HG03103 (cell line): ENCODE measurements around the gene EPDR1.
"Not testable (repeated sequence)": the region's sequence is repeated elsewhere in the genome, so short reads cannot be mapped to it uniquely, and the experiment has no call there.

ENCODE experiments used
- ATAC-seq: cut with Tn5 transposase; IDR thresholded peaks from one replicate; pipeline ENCODE4 v1.9.1; 2021; ENCODE audit warnings: low read depth; ENCODE audit not compliant: unreplicated experiment

Gene EPDR1

DNA sequence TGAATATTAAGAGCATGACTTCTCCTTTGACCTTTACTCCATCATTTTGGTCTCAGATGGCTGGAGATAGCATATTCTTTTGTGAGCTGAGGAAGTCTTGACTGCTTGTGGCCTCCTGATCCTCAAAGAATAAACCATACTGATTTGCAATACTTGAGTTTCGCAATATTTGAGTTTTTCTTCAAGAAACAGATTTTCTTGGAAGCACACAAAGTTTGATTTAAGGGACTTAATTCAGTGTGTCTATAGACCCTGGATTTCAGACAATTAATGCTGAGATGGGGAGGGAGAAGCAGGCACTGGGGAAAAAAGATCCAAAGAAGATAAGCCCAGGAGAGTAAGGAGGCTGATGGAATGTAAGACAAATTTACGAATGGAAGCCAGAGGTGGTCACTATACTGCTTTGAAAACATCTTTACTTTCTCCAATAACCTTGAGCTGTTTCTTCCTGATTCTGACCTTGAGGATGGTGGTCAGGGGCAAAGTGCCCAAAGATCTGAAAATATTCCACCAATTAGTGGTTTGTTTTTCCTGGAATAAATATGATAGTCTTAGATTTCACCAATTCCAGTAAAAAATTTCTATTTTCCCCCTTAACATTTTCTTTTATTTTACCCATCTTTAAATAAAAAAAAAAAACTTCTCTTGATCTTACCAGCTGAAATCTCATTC, 7.5 kb downstream of the EPDR1 start:
- ATAC-seq = no peak

DNA sequence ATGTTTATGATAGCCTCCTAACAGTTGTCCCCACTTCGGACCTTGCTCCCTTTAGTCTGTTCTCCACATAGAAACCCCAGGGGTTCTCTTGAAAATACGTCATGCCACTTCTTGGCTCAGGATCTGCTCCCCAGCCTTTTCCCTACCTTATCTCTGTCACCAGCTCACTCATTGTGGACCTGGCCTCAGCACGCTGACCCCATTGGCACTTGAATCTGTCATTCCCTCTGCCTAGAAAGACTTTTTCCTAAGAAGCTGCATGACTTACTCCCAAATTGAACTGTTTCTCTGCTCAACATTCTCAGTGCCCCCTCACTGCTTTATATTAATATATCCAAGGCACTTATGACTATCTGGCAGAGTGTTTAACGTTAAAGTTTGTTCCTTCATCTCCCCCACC, 8.4 kb downstream of the EPDR1 start:
- no peak for ATAC-seq

DNA sequence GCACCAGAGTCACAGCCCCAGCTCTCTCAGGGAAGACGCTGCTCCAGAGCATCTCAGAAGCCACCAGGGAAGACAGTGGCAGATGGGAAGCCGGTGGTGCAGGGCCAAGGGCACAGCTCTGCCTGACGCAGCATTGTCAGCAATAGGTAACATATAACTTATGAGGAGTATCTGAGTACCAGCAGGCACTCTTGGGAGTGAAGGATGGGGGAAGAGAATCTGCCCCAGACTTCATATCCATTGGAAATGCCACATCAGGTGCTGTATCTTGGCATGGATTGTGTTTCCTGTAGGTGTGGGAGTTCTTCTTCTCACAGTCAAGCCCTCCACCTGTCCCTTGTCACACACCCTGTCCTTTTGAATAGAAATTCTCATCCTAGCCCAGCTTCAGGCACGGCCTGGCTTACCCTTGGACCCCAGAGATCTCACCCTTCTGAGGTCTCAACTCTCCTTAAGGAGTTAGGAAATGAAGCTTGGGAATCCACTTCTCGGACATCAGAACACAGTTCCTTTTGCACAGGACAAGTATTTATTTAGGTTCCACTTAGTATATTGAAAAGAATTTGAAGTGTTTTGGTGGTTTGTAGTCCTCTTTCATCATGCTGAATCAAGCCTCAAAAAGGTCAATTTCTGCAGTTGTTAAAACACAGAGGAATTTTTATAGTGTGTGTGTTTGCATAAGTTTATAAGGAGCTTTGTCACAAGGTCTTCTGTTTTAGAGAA, 9.9 kb downstream of the EPDR1 start:
- ATAC-seq = no peak

DNA sequence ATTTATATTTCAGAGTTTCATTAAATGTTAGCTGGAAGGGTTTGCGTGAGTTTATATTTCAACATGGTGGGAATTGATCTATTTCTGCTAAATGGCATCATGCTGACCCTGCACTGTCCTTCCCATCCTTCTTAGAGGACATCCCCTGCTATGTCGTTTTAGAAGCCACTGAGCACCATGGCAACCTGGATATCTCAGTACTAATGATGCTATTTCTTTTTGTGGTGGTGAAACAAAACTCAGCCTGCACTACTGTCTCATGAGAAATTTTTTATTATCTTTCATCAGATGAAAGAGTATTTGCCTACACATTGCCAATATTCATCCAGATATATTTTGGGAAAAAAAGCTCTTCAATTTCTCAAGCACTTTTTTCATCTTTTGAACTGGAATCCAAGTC, 12.1 kb downstream of the EPDR1 start:
- ATAC-seq = no peak

DNA sequence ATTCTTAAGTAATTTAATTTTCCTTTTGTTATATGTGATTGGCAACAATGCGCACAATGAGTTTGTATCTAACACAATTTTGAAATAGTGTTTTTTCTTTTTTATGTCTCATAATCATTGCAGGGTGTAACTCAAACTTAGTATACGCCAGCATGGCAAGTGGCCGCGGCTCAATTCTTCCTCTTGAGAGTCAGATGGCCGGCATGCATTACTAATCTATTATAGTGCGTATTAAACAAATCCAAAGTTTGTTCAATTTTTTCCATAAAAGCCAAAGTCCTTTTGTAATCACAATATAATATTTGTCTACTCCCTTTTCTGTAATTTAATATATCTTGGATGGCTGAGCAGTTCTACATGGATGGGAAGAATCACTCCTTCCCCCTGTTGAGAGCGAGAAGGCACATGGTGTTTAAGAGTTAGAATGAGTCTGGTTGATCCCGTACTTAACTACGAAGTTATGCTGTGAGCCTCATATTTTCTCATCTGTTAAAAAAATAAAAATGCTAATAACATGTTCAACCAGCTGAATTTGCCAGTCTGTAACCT, 12.7 kb downstream of the EPDR1 start:
- no peak for ATAC-seq

DNA sequence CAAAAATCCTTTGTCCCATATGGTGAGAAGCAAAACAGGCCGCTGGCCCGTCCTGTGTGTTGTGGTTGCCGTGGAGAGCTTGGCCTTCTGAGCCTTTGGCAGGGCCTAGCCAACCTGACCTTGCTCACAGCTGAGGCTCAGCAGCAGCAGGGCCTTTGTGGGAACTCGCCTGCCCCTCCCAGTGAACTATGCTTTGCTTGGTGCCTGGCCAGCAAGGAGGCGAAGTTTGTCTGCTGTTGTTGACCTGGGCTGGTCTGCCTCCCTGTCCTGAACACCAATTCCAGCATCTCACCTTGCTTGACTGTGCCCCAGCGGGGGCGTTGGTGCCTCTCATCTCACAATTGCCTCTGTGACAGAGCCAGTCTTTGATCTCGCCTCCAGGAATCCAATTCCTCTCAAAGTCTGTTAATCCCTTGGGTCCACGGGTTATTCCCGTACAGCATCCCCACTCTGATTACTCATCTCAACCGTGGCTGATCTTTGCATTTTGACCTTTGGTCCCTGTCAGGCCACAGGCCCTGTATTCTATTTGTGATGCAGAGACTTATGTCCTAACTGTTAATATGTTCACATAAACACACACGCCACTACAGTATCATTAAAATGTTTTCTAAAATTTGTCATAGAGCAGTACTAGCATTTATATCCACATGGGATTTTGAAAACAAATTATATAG, 22.6 kb downstream of the EPDR1 start:
- no peak for ATAC-seq

DNA sequence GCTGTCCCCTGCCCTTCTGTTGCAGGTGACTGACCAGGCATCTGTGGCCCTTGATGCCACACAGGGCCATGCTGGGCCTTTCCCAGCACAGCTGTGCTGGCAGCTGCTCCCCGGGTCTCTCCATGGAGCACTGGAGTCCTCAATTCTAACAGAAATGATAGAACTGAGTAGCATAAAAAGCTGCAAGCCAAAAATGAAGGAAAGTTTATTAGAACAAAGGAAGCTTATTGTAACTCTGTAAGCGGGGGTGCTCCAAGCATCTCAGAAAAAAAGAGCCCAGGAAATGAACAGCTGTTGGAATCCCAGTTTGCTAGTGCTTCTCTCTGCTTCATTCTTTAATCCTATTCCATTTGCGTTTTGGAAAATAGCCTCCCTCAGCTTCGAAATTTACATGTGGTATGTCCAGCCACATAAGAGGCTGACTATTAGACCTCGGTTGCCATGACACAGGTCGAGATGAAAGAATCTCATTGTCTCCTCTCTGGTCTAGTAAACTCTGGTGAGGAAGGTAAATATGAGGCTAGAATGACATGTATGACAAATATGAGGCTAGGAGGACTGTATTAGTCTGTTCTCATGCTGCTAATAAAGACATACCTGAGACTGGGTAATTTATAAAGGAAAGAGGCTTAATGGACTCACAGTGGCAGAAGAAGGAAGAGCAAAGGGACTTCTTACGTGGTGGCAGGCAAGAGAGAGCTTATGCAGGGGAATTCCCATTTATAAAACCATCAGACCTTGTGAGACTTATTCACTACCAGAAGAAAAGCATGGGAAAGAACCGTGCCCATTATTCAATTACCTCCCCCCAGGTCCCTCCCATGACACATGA, 23.7 kb downstream of the EPDR1 start:
- ATAC-seq = no peak

DNA sequence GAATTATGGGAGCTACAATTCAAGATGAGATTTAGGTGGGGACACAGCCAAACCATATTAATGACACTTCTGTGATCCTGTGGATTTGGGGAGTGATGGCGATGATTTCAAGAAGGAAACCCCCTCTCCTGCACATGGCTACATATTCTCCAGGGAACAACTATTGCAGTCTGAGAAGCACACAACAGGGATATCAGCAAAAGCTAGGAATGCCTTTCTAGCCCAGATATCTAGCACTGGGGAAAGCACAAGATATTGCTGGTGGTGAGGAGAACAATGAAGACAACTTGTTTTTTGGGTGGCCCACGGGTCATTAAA, 24.3 kb downstream of the EPDR1 start:
- no peak for ATAC-seq

DNA sequence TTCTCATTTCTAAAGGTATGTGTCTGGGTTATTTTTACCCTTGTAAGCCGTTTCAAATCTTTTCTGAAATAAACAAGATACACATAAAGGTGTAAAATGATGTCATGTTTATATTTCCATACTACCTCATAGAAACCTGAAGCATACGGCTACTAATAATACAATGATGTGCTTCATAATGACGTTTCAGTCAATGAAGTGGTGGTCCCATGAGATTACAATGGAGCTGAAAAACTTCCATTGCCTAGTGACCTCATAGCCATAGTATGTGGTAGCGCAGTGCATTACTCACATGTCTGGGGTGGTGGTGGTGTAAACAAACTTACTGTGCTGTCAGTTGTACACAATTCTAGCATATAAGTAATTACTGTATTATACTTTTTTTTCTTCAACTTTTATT, 24.9 kb downstream of the EPDR1 start:
- ATAC-seq = no peak

DNA sequence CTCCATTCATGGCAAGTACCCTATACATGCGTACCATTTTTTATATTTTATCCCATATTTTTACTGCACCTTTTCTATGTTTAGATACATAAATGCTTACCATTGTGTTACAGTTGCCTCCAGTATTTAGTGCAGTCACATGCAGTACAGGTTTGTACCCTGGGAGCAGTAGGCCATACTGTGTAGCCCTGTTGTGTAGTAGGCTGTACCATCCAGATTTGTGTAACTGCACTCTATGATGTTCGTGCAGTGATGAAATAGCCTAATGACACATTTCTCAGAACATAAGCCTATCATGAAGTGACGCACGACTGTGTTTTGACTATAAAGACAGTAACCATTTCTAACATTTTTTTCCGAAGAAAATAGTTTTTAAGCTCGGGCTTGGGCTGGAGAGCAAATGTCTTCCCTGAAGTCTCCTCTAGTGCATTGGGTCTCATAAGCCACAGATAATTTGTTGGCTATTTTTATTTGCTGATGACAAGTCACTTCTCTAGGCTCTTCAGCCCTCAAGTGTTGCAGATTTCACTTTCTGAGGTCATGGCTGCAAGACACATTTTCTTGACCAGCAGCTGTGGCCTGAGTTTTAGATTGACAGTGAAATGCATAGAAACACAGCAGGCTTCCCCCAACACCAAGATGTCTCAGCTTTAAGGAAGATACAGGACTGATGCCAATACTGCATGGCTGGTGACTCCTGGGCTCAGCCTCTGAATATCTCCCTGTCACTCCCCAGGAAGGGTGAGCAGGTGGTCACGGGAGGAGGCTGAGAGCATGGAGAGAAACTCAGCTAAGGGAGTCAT, 26.9 kb downstream of the EPDR1 start:
- ATAC-seq = no peak

DNA sequence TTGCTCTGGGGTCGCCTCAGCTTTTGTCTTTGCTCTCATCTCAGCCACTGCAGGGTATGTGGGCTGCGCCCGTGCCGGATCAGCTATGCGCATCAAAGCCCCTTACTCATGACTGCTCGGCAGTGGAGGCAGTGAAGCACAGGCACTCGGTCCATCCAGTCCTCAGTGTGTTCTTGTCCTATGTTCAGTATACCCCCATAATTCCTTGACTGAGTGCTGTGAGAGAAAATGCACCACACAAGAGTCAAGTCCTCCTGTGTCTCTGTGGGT, 27.4 kb downstream of the EPDR1 start:
- no peak for ATAC-seq

DNA sequence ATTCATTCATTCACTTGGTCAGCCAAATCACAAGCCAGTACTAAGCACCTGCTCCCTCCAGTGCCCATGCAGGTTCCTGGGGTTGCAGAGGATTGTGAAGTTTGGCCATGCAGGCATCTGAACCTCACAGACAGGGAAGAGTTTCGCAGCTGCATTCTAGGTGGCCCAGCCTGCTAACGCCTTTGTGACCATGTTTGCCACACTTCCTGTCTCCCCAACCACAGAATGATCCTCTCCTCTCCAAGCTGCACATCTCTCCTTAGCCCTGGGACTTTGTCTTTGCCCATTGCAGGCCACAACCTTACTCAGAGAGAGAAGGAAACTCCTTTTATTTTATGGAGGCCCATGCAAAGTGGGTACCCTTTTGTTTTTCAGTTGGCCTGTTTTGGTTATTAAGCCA, 31.8 kb downstream of the EPDR1 start:
- no peak for ATAC-seq

DNA sequence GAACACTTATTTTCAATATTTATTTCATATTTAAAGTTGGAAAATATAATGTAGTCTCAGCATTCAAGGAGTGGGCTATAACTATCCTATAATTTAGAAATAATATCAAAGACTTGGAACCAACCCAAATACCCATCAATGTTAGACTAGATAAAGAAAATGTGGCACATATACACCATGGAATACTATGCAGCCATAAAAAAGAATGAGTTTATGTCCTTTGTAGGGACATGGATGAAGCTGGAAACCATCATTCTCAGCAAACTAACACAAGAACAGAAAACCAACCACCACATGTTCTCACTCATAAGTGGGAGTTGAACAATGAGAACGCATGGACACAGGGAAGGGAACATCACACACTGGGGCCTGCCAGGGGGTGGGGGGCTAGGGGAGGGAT, 33.8 kb downstream of the EPDR1 start:
- ATAC-seq = not testable (repeated sequence)

DNA sequence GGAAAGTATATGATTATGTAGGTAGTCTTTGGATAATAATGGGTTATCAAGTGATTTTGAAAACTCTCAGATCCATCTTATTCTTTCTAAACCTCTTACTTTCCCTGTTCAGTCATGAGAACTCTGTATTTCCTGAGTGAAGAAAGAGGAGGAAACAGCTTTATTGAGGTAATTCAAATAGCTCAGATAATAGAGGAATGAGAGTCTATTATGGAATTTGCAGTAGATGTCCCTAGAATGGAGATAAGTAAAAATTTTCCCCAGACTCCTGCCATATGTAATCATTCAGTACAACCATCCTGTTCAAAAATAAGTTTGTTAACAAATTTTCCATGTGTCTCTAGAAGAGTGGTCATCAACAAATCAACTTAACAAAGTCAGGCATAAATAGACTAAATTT, 36.4 kb downstream of the EPDR1 start:
- ATAC-seq = no peak

DNA sequence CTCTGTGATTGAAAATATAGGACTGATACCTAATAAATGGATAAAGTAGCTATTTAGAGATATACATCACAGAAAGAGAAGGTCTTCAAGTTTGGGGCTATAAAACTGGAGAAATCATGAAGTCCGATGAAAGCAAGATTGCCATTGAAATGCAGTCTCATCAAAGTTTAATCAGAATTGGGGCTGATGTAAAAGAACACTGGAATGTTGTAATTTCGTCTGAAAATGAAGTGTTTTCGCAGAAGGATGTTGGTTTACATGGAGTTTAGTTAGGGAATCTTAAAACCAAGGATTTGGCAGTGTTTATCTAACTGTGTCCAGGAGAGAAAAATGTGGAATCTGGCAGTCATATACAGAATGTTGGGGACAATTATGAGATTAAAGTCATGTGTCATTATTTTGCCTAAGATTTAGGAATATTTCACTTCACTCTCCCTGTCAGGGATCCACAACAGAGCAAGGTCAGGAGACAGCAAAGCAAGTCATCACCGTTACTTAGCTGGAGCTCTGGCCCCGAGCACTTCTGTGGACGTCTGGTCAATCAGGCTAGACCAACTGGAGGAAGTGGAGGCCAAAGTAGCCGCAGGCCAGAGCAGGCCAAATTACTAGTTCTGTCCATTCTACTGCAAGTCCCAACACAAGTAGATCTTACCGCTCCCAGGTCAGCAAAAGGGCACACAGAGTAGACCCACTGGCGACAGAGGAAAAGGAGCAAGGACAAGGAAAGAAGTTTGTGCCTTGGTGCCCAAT, 37.0 kb downstream of the EPDR1 start:
- no peak for ATAC-seq

DNA sequence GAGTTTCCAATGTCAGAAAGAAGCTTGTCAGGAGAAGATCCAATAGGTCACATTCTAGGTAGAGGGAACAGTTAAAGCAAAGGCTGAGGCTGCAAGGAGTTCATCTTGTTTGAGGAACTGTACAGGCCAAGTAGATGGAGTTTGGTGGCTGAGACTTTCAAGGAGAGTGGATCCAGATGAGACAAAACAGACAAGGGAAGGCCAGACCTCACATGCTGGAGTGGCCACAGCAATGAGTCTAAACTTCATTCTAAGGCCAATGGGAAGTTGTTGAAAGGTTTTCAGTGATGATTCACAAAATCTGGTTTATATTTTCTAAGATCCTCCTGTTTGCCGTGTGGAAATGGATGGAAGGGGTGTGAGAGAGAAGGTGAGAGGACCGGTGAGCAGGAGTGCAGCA, 40.0 kb downstream of the EPDR1 start:
- no peak for ATAC-seq

DNA sequence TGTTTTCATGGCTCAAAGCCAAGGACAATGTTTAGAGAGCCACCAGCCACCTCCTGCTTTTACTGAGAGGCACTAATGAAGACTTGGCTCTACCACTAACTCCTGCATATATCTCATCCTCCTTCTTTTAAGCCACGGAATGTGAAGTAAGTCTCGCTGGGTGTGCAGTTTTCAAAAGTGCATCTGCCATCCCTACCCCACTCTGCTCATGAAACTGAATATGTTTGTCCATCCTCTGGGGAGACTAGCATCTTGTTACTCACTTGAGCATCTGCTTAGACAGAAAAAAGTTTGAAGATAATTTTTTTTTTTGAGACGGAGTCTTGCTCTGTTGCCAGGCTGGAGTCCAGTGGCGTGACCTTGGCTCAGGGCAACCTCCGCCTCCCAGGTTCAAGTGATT, 40.8 kb downstream of the EPDR1 start:
- ATAC-seq = no peak

DNA sequence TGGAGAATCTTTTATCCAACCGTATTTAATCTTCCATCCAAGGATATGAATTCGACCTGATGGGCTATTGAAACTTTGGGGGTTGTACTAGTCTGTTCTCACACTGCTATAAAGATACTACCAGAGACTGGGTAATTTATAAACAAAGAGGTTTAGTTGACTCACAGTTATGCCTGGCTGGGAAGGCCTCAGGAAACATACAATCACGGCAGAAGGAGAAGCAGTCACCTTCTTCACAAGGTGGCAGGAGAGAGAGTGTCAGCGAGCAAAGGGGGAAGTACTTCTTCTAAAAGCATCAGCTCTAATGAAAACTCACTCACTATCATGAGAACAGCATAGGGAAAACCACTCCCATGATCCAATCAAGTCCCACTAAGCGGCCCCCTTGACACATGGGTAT, 43.8 kb downstream of the EPDR1 start:
- ATAC-seq = no peak

DNA sequence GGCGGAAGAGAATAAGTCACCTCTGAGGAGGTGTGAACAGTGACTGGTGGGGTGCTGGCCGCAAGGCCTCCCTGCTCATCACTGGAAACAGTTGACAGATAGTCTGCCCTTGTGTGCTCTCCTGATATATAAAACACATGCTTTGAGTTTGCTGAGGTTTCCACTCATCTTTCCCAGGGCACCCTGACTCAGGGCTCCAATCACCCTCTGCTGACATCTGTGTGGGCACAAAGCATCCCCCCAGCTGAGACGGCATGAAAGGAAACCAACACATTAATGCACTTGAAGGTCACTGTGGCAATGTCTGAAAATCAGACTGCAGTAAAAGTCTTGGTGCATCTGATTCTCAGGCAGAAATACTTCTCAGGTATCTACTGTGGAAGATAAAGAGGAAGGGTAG, 49.8 kb downstream of the EPDR1 start:
- ATAC-seq = no peak

DNA sequence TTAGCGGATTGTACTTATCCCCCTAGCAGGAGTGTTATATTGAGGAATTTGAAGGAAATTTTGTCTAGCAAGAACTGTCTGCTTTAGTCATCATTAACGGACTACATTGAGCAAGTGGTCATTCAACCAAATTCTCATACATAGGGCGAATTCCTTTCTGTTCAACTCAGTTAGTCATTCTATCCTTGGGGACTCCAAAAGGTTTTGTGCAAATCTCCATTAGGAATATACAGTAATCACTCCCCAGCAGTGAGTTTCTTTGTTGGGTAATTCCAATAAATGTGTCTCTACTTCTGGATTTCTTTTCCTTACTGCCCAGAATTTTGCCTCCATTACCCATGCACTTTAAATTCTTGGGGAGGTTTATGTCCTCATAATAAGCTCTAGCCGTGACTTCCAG, 51.1 kb downstream of the EPDR1 start:
- ATAC-seq = no peak
